ENCODE data around the gene CST3. TPM values are rescaled to one million over a fixed set of nuclear protein-coding genes. Genes with fewer than 3 reads are reported as not detected.

Gene CST3
- total RNA-seq, 1 donor from 2014 or later, result 727 TPM

DNA sequence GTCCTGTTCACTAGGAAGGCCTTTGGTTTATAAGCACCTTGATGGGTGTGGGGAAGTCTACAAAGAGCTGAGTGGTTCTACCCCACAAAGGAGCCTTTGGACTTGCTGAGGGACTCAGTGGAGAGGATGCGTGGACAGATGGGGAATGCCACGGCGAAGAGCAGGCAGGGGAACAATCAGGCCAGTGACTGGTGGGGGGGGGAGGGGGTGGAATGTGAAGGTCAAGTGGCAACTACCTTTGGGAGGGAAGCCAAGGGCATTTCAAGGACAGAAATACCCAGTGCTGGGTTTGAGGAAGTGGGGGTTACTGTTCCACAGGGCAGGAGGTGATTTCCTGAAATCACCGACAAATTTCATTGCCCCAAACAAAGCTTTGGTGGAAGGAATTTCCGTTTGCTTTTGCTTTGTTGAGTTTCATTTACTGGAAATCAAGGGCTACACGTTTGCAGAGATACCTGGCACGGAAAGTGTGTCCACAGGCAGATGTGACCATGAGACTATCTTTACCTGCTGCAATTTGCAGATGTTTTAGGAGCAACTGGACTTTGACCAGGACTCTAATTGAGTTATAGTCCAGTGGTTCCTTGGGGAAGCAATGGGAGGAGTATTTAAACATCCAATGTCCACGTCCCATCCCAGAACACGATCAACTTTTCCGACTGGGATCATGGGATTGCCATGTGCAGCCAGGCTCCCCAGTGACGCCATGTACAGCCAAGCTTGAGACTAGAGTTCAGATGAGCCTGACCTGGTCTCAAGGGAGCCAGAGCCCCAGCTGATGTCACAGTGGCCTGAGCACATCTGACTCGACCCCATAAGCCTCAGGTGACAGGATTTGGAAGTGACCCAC, 8.0 kb downstream of the CST3 start:
- ATAC-seq, result no peak
- Histone ChIP-seq H3K27ac (no peak overlapping the region), H3K9me3 (no peaks in the 10 kb centered on the region), H3K4me3 (no peak overlapping the region), H3K27me3 (ENCODE audit: low read depth) (no peaks in the 10 kb centered on the region), H3K4me1 (peaks cover 6% of the 10 kb centered on the region), H3K36me3 (peaks cover 30% of the 10 kb centered on the region)
- TF ChIP-seq, protein P1, sequence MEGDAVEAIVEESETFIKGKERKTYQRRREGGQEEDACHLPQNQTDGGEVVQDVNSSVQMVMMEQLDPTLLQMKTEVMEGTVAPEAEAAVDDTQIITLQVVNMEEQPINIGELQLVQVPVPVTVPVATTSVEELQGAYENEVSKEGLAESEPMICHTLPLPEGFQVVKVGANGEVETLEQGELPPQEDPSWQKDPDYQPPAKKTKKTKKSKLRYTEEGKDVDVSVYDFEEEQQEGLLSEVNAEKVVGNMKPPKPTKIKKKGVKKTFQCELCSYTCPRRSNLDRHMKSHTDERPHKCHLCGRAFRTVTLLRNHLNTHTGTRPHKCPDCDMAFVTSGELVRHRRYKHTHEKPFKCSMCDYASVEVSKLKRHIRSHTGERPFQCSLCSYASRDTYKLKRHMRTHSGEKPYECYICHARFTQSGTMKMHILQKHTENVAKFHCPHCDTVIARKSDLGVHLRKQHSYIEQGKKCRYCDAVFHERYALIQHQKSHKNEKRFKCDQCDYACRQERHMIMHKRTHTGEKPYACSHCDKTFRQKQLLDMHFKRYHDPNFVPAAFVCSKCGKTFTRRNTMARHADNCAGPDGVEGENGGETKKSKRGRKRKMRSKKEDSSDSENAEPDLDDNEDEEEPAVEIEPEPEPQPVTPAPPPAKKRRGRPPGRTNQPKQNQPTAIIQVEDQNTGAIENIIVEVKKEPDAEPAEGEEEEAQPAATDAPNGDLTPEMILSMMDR (IDR thresholded peaks at IDR 0.05), result no peak
- intact Hi-C loops (cut with DNase I), result no loop called here
- no peak for DNase-seq

DNA sequence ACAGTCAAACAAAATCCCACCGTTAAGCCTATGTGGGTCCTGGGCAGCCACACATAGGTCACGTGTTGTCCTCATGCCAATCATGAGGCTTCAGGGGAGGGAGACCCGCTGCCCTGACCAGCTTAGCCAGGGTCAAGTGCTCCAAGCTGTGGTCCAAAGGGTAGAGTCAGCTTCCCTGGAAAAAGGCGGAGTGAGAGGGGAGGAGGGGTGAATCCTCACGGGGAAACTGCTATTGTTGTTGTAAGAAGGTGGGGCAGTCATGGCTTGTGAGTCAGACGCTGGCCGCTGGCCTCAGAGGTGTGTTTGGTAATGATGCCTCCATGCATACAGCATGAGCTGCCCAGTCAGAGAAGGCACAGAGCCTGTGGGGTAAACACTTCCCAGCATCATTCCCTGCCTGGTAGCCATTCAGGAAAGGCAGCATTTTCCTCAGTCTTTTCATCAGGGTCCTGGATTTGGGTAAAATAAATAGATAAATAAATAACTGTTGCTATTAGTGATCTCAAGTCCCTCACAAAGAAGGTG, 8.7 kb downstream of the CST3 start:
- DNase-seq, result no peak
- no peak overlapping the region for H3K27ac ChIP-seq

GRCh38 chr20:23628402-23629016, 9.2 kb downstream of the CST3 start:
- Histone ChIP-seq H3K36me3 (peaks cover 18% of the 10 kb centered on the region), H3K27ac (no peak overlapping the region), H3K4me1 (peaks cover 10% of the 10 kb centered on the region), H3K9me3 (no peaks in the 10 kb centered on the region), H3K27me3 (ENCODE audit: low read depth) (no peaks in the 10 kb centered on the region), H3K4me3 (no peak overlapping the region)
- TF ChIP-seq, protein P1 (IDR thresholded peaks at IDR 0.05), result no peak
- no peak for DNase-seq
- no peak for ATAC-seq
- intact Hi-C loops (cut with DNase I), result no loop called here

More for the DNA sequence above, 8.7 kb downstream of the CST3 start:
- peaks cover 5% of the 10 kb centered on the region for H3K4me1 ChIP-seq
- peak in 1 of 2 donors; percentile 13 for ATAC-seq
- H3K9me3 ChIP-seq, result no peaks in the 10 kb centered on the region
- H3K27me3 ChIP-seq (ENCODE audit: low read depth), result no peaks in the 10 kb centered on the region
- TF ChIP-seq, protein P1 (IDR thresholded peaks at IDR 0.05), result no peak
- peaks cover 23% of the 10 kb centered on the region for H3K36me3 ChIP-seq
- H3K4me3 ChIP-seq, result no peak overlapping the region
- intact Hi-C loops (cut with DNase I), result no loop called here

GRCh38 chr20:23627501-23627900, 10.3 kb downstream of the CST3 start:
- ATAC-seq (no peak), DNase-seq (no peak)
- H3K4me1 ChIP-seq, result peaks cover 15% of the 10 kb centered on the region
- no peaks in the 10 kb centered on the region for H3K27me3 ChIP-seq (ENCODE audit: low read depth)
- no peaks in the 10 kb centered on the region for H3K9me3 ChIP-seq
- H3K36me3 ChIP-seq, result peaks cover 8% of the 10 kb centered on the region
- no peak overlapping the region for H3K4me3 ChIP-seq
- TF ChIP-seq, protein P1 (IDR thresholded peaks at IDR 0.05), result no peak
- intact Hi-C loops (cut with DNase I), result no loop called here
- H3K27ac ChIP-seq, result no peak overlapping the region

DNA sequence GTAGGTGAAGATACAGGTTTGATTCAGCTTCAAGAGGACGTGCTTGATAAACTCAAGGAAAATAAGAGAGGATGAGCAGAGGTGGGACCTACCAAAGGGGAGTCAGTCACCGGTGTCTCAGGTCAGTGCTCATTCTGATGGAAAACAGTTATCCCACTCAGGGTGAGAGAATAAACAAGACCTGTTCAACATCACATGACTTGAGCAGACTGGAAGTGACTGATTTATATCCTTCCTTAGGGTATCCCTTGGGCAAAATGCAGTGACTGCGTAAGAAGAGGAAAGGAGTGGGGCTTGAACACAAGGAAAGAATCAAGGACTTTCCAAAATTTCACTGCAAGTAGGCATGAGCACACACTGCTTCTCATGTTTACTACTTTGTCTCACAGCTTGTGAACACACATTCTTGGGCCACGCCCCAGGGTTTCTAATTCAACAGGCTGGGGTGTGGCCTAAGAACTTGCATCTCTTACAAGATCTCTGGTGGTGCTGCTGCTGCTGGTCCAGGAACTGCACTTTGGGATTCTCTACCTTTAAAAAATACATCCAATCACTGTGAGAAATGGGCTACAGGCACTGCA, 11.6 kb downstream of the CST3 start:
- H3K4me3 ChIP-seq, result no peak overlapping the region
- peaks cover 15% of the 10 kb centered on the region for H3K4me1 ChIP-seq
- no peak overlapping the region for H3K27ac ChIP-seq
- intact Hi-C loops (cut with DNase I), result no loop called here
- DNase-seq, result no peak
- no peaks in the 10 kb centered on the region for H3K36me3 ChIP-seq
- ATAC-seq, result peak; percentile 56 to 70
- H3K27me3 ChIP-seq (ENCODE audit: low read depth), result no peaks in the 10 kb centered on the region
- H3K9me3 ChIP-seq, result no peaks in the 10 kb centered on the region
- TF ChIP-seq, protein P1 (IDR thresholded peaks at IDR 0.05), result no peak
